GM18526 (cell line): ENCODE measurements around the gene ADORA2B.

Source experiments
- POLR2A ChIP-seq: IDR thresholded peaks from 3 replicates; pipeline ENCODE4 v1.6.1; 2011; ENCODE audit not compliant: insufficient read length; ENCODE audit errors: extremely low read depth

The ADORA2B gene

GRCh38 chr17:15920758-15921239 is 24.1 kb upstream of the ADORA2B start:
- TF ChIP-seq POLR2A = no peak

- TF ChIP-seq POLR2A = no peak
Measured at GRCh38 chr17:15921640-15922039, 23.3 kb upstream of the ADORA2B start.

- no peak for TF ChIP-seq POLR2A
Measured at GRCh38 chr17:15922586-15922985, 22.3 kb upstream of the ADORA2B start.

GRCh38 chr17:15926039-15926740 is 18.7 kb upstream of the ADORA2B start:
- no peak for TF ChIP-seq POLR2A

- no peak for TF ChIP-seq POLR2A
Measured at GRCh38 chr17:15928286-15928785, 16.6 kb upstream of the ADORA2B start.

- TF ChIP-seq POLR2A = no peak
Measured at GRCh38 chr17:15929941-15930340, 15.0 kb upstream of the ADORA2B start.

- TF ChIP-seq POLR2A = no peak
Measured at GRCh38 chr17:15930426-15930825, 14.5 kb upstream of the ADORA2B start.

- TF ChIP-seq POLR2A = no peak
Measured at GRCh38 chr17:15931394-15931793, 13.5 kb upstream of the ADORA2B start.

GRCh38 chr17:15934866-15935265 is 10.1 kb upstream of the ADORA2B start:
- TF ChIP-seq POLR2A = no peak

GRCh38 chr17:15935891-15936290 is 9.0 kb upstream of the ADORA2B start:
- TF ChIP-seq POLR2A = no peak

- no peak for TF ChIP-seq POLR2A
Measured at GRCh38 chr17:15941781-15942180, 3.1 kb upstream of the ADORA2B start.

- TF ChIP-seq POLR2A = no peak
Measured at GRCh38 chr17:15942207-15942833, 2.6 kb upstream of the ADORA2B start.

- no peak for TF ChIP-seq POLR2A
Measured at GRCh38 chr17:15943971-15944758, 765 bp upstream of the ADORA2B start.

GRCh38 chr17:15945527-15946191 is 729 bp downstream of the ADORA2B start:
- no peak for TF ChIP-seq POLR2A

GRCh38 chr17:15946611-15947120 is 1.7 kb downstream of the ADORA2B start:
- no peak for TF ChIP-seq POLR2A

- no peak for TF ChIP-seq POLR2A
Measured at GRCh38 chr17:15947271-15947670, 2.3 kb downstream of the ADORA2B start.
